ENCODE results near the gene ZNF32. TPM values are rescaled to one million over a fixed set of nuclear protein-coding genes. Genes with fewer than 3 reads are reported as not detected.

ZNF32 gene
- total and polyA plus RNA-seq, 2 experiments from 2014 or later, result 15.8 to 26.1 TPM

DNA sequence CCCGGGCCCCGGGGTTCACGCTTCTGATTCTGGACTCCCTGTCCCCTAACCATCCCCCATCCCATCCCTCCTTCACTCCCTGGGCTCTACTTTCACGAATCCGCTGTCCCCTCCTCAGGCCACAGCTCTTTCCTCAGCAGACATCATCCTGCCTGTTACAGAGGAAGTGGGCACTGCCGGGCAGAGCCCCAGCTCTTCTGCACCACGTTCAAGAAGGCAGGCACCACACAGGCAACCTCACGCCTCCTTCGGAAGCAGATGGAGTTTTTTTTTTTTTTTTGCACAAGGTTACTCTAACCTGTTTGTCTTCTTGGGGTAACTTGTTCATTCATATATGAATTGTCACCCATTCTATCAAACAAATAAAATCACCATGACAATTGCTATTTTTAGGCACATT lies 17.9 kb upstream of the ZNF32 start (continued):
- TF ChIP-seq, protein P1, sequence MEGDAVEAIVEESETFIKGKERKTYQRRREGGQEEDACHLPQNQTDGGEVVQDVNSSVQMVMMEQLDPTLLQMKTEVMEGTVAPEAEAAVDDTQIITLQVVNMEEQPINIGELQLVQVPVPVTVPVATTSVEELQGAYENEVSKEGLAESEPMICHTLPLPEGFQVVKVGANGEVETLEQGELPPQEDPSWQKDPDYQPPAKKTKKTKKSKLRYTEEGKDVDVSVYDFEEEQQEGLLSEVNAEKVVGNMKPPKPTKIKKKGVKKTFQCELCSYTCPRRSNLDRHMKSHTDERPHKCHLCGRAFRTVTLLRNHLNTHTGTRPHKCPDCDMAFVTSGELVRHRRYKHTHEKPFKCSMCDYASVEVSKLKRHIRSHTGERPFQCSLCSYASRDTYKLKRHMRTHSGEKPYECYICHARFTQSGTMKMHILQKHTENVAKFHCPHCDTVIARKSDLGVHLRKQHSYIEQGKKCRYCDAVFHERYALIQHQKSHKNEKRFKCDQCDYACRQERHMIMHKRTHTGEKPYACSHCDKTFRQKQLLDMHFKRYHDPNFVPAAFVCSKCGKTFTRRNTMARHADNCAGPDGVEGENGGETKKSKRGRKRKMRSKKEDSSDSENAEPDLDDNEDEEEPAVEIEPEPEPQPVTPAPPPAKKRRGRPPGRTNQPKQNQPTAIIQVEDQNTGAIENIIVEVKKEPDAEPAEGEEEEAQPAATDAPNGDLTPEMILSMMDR (conservative IDR thresholded peaks at IDR 0.05; ENCODE audit: low read depth in 2 of 2), result no peak
- TF ChIP-seq EZH2 (IDR thresholded peaks at IDR 0.05; ENCODE audit: low read depth, unreplicated experiment) (no peak), ZNF331 (CRISPR knock-in tag; IDR thresholded peaks at IDR 0.05; ENCODE audit: low read depth) (no peak), CREB1 (CRISPR knock-in tag; IDR thresholded peaks at IDR 0.05; ENCODE audit: low read depth) (no peak), POLR2AphosphoS5 (IDR thresholded peaks at IDR 0.05; ENCODE audit: low read depth) (no peak), ZNF114 (CRISPR knock-in tag; IDR thresholded peaks at IDR 0.05) (no peak)
- TF ChIP-seq, protein P2, sequence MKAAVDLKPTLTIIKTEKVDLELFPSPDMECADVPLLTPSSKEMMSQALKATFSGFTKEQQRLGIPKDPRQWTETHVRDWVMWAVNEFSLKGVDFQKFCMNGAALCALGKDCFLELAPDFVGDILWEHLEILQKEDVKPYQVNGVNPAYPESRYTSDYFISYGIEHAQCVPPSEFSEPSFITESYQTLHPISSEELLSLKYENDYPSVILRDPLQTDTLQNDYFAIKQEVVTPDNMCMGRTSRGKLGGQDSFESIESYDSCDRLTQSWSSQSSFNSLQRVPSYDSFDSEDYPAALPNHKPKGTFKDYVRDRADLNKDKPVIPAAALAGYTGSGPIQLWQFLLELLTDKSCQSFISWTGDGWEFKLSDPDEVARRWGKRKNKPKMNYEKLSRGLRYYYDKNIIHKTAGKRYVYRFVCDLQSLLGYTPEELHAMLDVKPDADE (IDR thresholded peaks at IDR 0.05), result no peak

DNA sequence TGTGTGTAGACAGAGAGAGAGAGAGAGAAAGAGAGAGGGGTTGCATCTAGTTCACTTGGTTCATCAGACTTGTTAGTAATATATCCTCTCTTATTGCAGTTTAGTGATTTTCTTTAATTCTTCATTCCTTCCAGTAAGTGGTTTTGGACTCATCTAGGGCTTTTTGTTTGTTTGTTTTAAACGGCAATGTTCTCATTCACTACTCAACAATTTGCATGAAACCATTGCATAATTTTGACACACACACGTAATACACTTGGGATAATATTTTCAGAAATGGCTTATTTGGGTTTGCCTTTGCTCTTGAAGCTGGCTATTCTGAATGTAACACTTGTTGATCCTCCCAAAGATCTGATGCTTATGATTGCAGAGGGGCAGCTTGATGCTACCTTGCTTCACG lies 16.4 kb upstream of the ZNF32 start:
- peaks cover 2% of the 10 kb centered on the region for H3K27me3 Mint-ChIP-seq (ENCODE audit: insufficient read depth, low read depth, poor library complexity)
- no peak overlapping the region for H2AFZ ChIP-seq
- peaks cover 14% of the 10 kb centered on the region for H3K27me3 ChIP-seq (ENCODE audit: insufficient read depth)
- H3K27ac ChIP-seq (ENCODE audit: low read depth), result no peak overlapping the region
- H3K36me3 ChIP-seq (ENCODE audit: insufficient read depth), result no peaks in the 10 kb centered on the region
- no peak overlapping the region for H3K27ac Mint-ChIP-seq
- H3K79me2 ChIP-seq (replicated peaks; ENCODE audit: insufficient read depth), result no peaks in the 10 kb centered on the region
- no peak for ATAC-seq
- H3K4me1 Mint-ChIP-seq, result no peaks in the 10 kb centered on the region
- H3K9me3 Mint-ChIP-seq, result peaks cover 10% of the 10 kb centered on the region; the same call in 2 of the 3 replicates
- H4K20me1 ChIP-seq (replicated peaks; ENCODE audit: insufficient read depth), result no peaks in the 10 kb centered on the region
- no peaks in the 10 kb centered on the region; the same call in 2 of the 3 replicates for H3K36me3 Mint-ChIP-seq (ENCODE audit: low read depth)
- no peak for DNase-seq (ENCODE audit: low spot score)
- H3K4me3 ChIP-seq, result no peak overlapping the region
- no peaks in the 10 kb centered on the region for H3F3A ChIP-seq (replicated peaks; ENCODE audit: low read depth)
- no peak overlapping the region for H3K4me3 Mint-ChIP-seq
- H3K4me2 ChIP-seq, result no peak overlapping the region
- H3K4me1 ChIP-seq (ENCODE audit: insufficient read depth), result no peaks in the 10 kb centered on the region
- peaks cover 9% of the 10 kb centered on the region for H3K9me2 ChIP-seq (ENCODE audit: insufficient read depth)
- no peak for TF ChIP-seq CREB1 (CRISPR knock-in tag; IDR thresholded peaks at IDR 0.05; ENCODE audit: low read depth)
- TF ChIP-seq, protein P3, sequence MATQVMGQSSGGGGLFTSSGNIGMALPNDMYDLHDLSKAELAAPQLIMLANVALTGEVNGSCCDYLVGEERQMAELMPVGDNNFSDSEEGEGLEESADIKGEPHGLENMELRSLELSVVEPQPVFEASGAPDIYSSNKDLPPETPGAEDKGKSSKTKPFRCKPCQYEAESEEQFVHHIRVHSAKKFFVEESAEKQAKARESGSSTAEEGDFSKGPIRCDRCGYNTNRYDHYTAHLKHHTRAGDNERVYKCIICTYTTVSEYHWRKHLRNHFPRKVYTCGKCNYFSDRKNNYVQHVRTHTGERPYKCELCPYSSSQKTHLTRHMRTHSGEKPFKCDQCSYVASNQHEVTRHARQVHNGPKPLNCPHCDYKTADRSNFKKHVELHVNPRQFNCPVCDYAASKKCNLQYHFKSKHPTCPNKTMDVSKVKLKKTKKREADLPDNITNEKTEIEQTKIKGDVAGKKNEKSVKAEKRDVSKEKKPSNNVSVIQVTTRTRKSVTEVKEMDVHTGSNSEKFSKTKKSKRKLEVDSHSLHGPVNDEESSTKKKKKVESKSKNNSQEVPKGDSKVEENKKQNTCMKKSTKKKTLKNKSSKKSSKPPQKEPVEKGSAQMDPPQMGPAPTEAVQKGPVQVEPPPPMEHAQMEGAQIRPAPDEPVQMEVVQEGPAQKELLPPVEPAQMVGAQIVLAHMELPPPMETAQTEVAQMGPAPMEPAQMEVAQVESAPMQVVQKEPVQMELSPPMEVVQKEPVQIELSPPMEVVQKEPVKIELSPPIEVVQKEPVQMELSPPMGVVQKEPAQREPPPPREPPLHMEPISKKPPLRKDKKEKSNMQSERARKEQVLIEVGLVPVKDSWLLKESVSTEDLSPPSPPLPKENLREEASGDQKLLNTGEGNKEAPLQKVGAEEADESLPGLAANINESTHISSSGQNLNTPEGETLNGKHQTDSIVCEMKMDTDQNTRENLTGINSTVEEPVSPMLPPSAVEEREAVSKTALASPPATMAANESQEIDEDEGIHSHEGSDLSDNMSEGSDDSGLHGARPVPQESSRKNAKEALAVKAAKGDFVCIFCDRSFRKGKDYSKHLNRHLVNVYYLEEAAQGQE (IDR thresholded peaks at IDR 0.05; ENCODE audit: unreplicated experiment), result no peak
- TF ChIP-seq, protein P2 (IDR thresholded peaks at IDR 0.05), result no peak
- TF ChIP-seq, protein P4, sequence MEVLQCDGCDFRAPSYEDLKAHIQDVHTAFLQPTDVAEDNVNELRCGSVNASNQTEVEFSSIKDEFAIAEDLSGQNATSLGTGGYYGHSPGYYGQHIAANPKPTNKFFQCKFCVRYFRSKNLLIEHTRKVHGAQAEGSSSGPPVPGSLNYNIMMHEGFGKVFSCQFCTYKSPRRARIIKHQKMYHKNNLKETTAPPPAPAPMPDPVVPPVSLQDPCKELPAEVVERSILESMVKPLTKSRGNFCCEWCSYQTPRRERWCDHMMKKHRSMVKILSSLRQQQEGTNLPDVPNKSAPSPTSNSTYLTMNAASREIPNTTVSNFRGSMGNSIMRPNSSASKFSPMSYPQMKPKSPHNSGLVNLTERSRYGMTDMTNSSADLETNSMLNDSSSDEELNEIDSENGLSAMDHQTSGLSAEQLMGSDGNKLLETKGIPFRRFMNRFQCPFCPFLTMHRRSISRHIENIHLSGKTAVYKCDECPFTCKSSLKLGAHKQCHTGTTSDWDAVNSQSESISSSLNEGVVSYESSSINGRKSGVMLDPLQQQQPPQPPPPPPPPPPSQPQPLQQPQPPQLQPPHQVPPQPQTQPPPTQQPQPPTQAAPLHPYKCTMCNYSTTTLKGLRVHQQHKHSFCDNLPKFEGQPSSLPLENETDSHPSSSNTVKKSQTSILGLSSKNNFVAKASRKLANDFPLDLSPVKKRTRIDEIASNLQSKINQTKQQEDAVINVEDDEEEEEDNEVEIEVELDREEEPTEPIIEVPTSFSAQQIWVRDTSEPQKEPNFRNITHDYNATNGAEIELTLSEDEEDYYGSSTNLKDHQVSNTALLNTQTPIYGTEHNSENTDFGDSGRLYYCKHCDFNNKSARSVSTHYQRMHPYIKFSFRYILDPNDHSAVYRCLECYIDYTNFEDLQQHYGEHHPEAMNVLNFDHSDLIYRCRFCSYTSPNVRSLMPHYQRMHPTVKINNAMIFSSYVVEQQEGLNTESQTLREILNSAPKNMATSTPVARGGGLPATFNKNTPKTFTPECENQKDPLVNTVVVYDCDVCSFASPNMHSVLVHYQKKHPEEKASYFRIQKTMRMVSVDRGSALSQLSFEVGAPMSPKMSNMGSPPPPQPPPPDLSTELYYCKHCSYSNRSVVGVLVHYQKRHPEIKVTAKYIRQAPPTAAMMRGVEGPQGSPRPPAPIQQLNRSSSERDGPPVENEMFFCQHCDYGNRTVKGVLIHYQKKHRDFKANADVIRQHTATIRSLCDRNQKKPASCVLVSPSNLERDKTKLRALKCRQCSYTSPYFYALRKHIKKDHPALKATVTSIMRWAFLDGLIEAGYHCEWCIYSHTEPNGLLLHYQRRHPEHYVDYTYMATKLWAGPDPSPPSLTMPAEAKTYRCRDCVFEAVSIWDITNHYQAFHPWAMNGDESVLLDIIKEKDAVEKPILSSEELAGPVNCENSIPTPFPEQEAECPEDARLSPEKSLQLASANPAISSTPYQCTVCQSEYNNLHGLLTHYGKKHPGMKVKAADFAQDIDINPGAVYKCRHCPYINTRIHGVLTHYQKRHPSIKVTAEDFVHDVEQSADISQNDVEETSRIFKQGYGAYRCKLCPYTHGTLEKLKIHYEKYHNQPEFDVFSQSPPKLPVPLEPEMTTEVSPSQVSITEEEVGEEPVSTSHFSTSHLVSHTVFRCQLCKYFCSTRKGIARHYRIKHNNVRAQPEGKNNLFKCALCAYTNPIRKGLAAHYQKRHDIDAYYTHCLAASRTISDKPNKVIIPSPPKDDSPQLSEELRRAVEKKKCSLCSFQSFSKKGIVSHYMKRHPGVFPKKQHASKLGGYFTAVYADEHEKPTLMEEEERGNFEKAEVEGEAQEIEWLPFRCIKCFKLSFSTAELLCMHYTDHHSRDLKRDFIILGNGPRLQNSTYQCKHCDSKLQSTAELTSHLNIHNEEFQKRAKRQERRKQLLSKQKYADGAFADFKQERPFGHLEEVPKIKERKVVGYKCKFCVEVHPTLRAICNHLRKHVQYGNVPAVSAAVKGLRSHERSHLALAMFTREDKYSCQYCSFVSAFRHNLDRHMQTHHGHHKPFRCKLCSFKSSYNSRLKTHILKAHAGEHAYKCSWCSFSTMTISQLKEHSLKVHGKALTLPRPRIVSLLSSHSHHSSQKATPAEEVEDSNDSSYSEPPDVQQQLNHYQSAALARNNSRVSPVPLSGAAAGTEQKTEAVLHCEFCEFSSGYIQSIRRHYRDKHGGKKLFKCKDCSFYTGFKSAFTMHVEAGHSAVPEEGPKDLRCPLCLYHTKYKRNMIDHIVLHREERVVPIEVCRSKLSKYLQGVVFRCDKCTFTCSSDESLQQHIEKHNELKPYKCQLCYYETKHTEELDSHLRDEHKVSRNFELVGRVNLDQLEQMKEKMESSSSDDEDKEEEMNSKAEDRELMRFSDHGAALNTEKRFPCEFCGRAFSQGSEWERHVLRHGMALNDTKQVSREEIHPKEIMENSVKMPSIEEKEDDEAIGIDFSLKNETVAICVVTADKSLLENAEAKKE (CRISPR knock-in tag; IDR thresholded peaks at IDR 0.05), result no peak
